ENCODE measurements around the gene KIAA1549.
"Not testable (repeated sequence)": the region's sequence is repeated elsewhere in the genome, so short reads cannot be mapped to it uniquely, and the experiment has no call there.

Gene KIAA1549

DNA sequence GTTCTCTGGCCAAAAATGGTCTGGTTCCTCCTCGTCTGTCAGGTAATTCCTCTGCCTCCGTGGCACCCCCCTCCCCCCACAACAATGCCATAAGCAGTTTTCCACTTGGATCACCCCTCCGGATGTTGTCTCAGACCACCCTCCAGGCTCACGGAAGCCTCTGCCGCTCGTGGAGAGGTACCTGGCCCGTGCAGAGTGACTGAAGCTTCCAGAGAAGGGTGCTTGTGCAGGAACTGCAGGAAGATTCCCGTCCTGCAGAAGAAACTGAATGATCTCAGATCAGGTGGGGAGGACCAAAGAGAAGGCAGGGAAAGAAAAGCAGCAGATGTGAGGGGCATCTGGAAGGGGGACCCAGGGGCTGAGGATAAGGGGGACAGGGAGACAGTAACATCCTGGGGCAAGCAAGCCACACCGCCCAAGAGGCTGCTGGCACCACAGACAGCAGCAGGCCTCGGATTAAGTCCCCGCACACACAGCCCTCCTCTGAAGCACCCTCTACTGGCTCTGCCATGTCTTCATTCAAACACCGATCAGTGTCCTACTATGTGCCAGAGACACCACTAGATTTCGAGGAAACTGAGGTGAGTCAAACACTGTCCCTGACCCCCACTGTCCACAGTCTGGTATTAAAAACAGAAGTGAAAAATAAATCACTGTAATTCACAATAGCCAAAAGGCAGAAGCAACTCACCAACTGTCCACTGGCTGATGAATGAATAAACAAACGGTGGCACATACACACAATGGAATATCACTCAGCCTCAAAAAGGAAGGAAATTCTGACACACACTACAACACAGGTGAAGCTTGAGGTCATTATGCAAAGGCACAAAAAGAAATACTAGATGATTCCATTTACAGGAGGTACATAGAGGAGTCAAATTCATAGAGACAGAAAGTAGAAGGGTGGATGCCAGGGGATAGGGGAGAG lies 26.4 kb downstream of the KIAA1549 start:
- Histone ChIP-seq H3K36me3 (ENCODE audit: insufficient read depth, low read depth, low read length) (no peaks in the 10 kb centered on the region), H3K27me3 (ENCODE audit: insufficient read depth, low read length) (no peaks in the 10 kb centered on the region), H3K4me3 (ENCODE audit: low read length) (no peak overlapping the region), H3K4me1 (ENCODE audit: insufficient read depth, low read length) (0 out of 2 replicates have a peak, but pooled peaks cover 11% of the 10 kb centered on the region), H3K9me3 (ENCODE audit: insufficient read depth, low read depth, low read length) (no peaks in the 10 kb centered on the region), H3K27ac (ENCODE audit: low read length) (peak overlapping the region; percentile 10), H3K9ac (ENCODE audit: low read depth, low read length) (no peak overlapping the region)

- no peak overlapping the region for H3K27ac ChIP-seq (ENCODE audit: low read length)
- no peak overlapping the region for H3K9ac ChIP-seq (ENCODE audit: low read depth, low read length)
- H3K4me3 ChIP-seq (ENCODE audit: low read length), result no peak overlapping the region
- 0 out of 2 replicates have a peak, but pooled peaks cover 7% of the 10 kb centered on the region for H3K4me1 ChIP-seq (ENCODE audit: insufficient read depth, low read length)
- H3K9me3 ChIP-seq (ENCODE audit: insufficient read depth, low read depth, low read length), result no peaks in the 10 kb centered on the region
- H3K27me3 ChIP-seq (ENCODE audit: insufficient read depth, low read length), result no peaks in the 10 kb centered on the region
- no peaks in the 10 kb centered on the region; the same call in 1 of the 2 replicates for H3K36me3 ChIP-seq (ENCODE audit: insufficient read depth, low read depth, low read length)
Measured at GRCh38 chr7:138952791-138953190, 28.4 kb downstream of the KIAA1549 start.

DNA sequence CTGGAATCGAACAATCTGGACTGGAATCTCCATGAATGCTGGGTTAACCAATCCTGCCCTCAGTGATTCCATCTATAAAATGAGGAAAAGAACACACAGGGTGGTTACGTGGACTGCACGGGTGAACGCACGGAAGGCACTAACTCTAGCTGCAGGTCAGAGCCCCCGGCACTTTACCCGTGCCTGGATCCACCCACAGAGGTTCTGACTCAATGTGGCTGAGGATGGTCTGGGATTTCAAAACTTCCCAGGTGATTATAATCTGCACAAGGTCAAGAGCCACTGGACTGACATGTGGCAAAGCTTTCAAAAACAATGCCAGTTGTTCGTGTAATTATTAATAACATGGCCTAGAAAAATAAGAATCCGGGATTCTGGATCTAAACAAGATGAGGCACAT lies 29.2 kb downstream of the KIAA1549 start:
- no peak overlapping the region for H3K27ac ChIP-seq (ENCODE audit: low read length)
- no peak overlapping the region for H3K9ac ChIP-seq (ENCODE audit: low read depth, low read length)
- no peaks in the 10 kb centered on the region; the same call in 1 of the 2 replicates for H3K36me3 ChIP-seq (ENCODE audit: insufficient read depth, low read depth, low read length)
- 0 out of 2 replicates have a peak, but pooled peaks cover 7% of the 10 kb centered on the region for H3K4me1 ChIP-seq (ENCODE audit: insufficient read depth, low read length)
- H3K9me3 ChIP-seq (ENCODE audit: insufficient read depth, low read depth, low read length), result no peaks in the 10 kb centered on the region
- no peak overlapping the region for H3K4me3 ChIP-seq (ENCODE audit: low read length)
- no peaks in the 10 kb centered on the region for H3K27me3 ChIP-seq (ENCODE audit: insufficient read depth, low read length)

DNA sequence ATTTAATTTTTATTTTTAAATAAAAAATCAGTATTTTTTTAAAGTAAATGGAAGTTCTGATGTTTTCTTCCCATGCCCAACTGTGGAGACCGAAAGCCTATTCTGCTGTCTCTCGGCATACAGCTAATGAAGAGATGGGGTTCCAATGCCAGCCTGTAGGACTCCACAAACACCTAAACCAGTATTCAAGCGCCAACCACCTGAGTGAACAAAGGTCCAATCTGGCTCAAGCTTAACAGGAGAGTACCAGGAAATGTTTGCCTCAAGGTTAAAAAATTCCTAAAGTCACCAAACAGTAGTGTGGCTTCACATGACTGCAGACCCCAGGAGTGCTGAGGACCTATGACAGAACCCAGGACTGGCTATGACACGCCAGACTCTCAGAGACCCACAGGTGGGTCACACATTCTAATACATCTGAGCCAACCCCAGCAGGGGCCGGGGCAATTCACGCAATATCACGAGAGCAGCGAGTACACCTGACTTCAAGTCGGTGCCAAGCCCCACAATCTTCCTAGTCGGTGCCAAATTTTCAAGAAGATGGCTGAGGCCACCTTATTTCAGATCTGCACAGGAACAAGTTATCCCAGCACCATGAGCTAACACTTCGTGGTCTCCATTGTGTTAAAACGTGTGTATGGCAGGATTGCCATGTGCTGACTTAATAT lies 31.6 kb downstream of the KIAA1549 start:
- Histone ChIP-seq H3K27ac (ENCODE audit: low read length) (no peak overlapping the region), H3K4me1 (ENCODE audit: insufficient read depth, low read length) (peaks cover 9% of the 10 kb centered on the region; the same call in 1 of the 2 replicates), H3K4me3 (ENCODE audit: low read length) (no peak overlapping the region), H3K9ac (ENCODE audit: low read depth, low read length) (no peak overlapping the region), H3K9me3 (ENCODE audit: insufficient read depth, low read depth, low read length) (no peaks in the 10 kb centered on the region), H3K27me3 (ENCODE audit: insufficient read depth, low read length) (no peaks in the 10 kb centered on the region), H3K36me3 (ENCODE audit: insufficient read depth, low read depth, low read length) (no peaks in the 10 kb centered on the region; the same call in 1 of the 2 replicates)

DNA sequence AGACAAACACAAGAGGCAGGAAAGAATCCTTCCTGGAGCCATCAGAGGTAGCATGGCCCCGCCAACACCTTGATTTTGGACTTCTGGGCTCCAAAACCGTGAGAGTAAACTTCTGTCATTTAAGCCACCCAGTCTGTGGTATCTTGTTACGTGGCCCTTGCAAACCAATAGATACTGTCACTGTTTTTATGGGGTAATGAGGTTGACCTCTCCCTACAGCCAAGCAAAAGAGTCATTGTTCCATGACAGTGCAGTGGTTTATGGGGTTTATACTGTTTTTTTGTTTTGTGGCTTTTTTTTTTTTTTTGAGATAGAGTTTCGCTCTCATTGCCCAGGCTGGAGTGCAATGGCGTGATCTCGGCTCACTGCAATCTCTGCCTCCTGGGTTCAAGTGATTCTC lies 32.8 kb downstream of the KIAA1549 start:
- Histone ChIP-seq H3K9ac (ENCODE audit: low read depth, low read length) (no peak overlapping the region), H3K27me3 (ENCODE audit: insufficient read depth, low read length) (no peaks in the 10 kb centered on the region)

GRCh38 chr7:138945821-138946220 lies 35.4 kb downstream of the KIAA1549 start:
- no peaks in the 10 kb centered on the region for H3K9me3 ChIP-seq (ENCODE audit: insufficient read depth, low read depth, low read length)
- no peak overlapping the region for H3K9ac ChIP-seq (ENCODE audit: low read depth, low read length)
- H3K27ac ChIP-seq (ENCODE audit: low read length), result no peak overlapping the region
- H3K36me3 ChIP-seq (ENCODE audit: insufficient read depth, low read depth, low read length), result no peaks in the 10 kb centered on the region; the same call in 1 of the 2 replicates
- H3K4me3 ChIP-seq (ENCODE audit: low read length), result no peak overlapping the region
- H3K4me1 ChIP-seq (ENCODE audit: insufficient read depth, low read length), result peaks cover 7% of the 10 kb centered on the region; the same call in 1 of the 2 replicates
- no peaks in the 10 kb centered on the region for H3K27me3 ChIP-seq (ENCODE audit: insufficient read depth, low read length)

More for the DNA sequence above, 32.8 kb downstream of the KIAA1549 start:
- Histone ChIP-seq H3K27ac (ENCODE audit: low read length) (no peak overlapping the region), H3K9me3 (ENCODE audit: insufficient read depth, low read depth, low read length) (no peaks in the 10 kb centered on the region), H3K4me3 (ENCODE audit: low read length) (no peak overlapping the region), H3K36me3 (ENCODE audit: insufficient read depth, low read depth, low read length) (no peaks in the 10 kb centered on the region; the same call in 1 of the 2 replicates), H3K4me1 (ENCODE audit: insufficient read depth, low read length) (peaks cover 7% of the 10 kb centered on the region; the same call in 1 of the 2 replicates)

GRCh38 chr7:138945154-138945553 lies 36.0 kb downstream of the KIAA1549 start:
- H3K9ac ChIP-seq (ENCODE audit: low read depth, low read length), result no peak overlapping the region
- H3K27ac ChIP-seq (ENCODE audit: low read length), result no peak overlapping the region

DNA sequence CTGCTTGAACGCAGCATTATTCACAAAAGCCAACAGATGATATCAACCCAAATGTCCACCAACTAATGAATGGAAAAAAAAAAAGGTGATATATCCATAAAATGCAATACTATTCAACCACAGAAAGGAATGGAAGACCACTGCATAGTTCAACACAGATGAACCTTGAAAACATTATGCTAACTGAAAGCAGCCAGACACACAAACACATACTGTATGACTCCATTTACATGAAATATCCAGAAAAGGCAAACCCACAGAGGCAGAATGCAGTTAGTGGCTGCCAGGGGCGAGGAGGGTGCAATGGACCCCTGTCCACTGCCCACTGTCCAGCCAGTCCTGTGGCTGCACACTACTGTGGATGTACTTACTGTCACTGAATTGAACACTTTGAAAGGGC lies 36.6 kb downstream of the KIAA1549 start:
- Histone ChIP-seq H3K4me3 (ENCODE audit: low read length) (no peak overlapping the region), H3K9ac (ENCODE audit: low read depth, low read length) (no peak overlapping the region), H3K9me3 (ENCODE audit: insufficient read depth, low read depth, low read length) (no peaks in the 10 kb centered on the region), H3K27ac (ENCODE audit: low read length) (no peak overlapping the region), H3K27me3 (ENCODE audit: insufficient read depth, low read length) (no peaks in the 10 kb centered on the region), H3K36me3 (ENCODE audit: insufficient read depth, low read depth, low read length) (no peaks in the 10 kb centered on the region; the same call in 1 of the 2 replicates), H3K4me1 (ENCODE audit: insufficient read depth, low read length) (peaks cover 7% of the 10 kb centered on the region; the same call in 1 of the 2 replicates)

More at GRCh38 chr7:138945154-138945553, 36.0 kb downstream of the KIAA1549 start:
- Histone ChIP-seq H3K9me3 (ENCODE audit: insufficient read depth, low read depth, low read length) (no peaks in the 10 kb centered on the region), H3K4me1 (ENCODE audit: insufficient read depth, low read length) (peaks cover 7% of the 10 kb centered on the region; the same call in 1 of the 2 replicates), H3K4me3 (ENCODE audit: low read length) (no peak overlapping the region), H3K36me3 (ENCODE audit: insufficient read depth, low read depth, low read length) (no peaks in the 10 kb centered on the region; the same call in 1 of the 2 replicates), H3K27me3 (ENCODE audit: insufficient read depth, low read length) (no peaks in the 10 kb centered on the region)

DNA sequence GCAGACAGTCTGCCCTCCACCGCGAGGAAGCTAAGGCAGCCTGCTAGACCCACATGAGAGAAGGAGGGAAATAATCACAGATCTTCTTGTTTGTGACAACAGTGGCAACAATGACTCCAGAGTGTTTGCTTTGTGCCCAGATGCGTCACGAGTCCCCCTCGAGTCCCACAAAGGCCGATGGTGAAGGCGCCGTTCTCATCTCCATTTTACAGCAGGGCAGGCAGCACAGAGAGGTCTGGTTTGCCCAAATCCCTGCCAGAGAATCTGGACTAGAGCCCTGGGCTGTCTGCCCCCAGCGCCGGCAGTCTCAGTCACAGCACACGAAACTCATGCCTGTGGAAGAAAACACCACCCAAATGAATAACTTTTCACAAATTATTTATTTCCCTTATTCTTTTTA lies 38.1 kb downstream of the KIAA1549 start:
- Histone ChIP-seq H3K36me3 (ENCODE audit: insufficient read depth, low read depth, low read length) (no peaks in the 10 kb centered on the region), H3K4me3 (ENCODE audit: low read length) (no peak overlapping the region), H3K9ac (ENCODE audit: low read depth, low read length) (no peak overlapping the region), H3K4me1 (ENCODE audit: insufficient read depth, low read length) (peaks cover 7% of the 10 kb centered on the region; the same call in 1 of the 2 replicates), H3K9me3 (ENCODE audit: insufficient read depth, low read depth, low read length) (no peaks in the 10 kb centered on the region), H3K27me3 (ENCODE audit: insufficient read depth, low read length) (no peaks in the 10 kb centered on the region), H3K27ac (ENCODE audit: low read length) (no peak overlapping the region)

DNA sequence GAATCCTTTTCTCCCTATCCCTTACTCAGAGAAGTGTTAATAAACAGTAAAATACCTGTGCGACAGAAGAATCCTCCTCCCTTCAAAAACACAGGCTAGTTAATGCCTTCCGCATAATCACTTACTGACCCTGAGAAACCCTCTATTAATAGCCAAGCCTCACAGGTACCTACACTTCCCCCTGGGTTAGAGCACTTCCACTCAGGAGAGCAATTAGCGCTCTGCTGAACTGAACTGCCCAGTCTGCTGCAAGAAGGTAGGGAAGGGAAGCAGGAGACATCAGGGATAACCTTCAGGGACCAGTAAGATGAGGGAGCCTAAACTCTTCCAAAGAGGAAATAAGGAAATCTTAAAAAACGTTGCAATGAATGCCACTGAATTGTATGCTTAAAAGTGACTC lies 39.6 kb downstream of the KIAA1549 start:
- H3K27me3 ChIP-seq (ENCODE audit: insufficient read depth, low read length), result no peaks in the 10 kb centered on the region
- H3K9ac ChIP-seq (ENCODE audit: low read depth, low read length), result no peak overlapping the region
- no peak overlapping the region for H3K4me3 ChIP-seq (ENCODE audit: low read length)
- no peaks in the 10 kb centered on the region for H3K9me3 ChIP-seq (ENCODE audit: insufficient read depth, low read depth, low read length)
- no peaks in the 10 kb centered on the region for H3K36me3 ChIP-seq (ENCODE audit: insufficient read depth, low read depth, low read length)
- peaks cover 7% of the 10 kb centered on the region; the same call in 1 of the 2 replicates for H3K4me1 ChIP-seq (ENCODE audit: insufficient read depth, low read length)
- no peak overlapping the region for H3K27ac ChIP-seq (ENCODE audit: low read length)

DNA sequence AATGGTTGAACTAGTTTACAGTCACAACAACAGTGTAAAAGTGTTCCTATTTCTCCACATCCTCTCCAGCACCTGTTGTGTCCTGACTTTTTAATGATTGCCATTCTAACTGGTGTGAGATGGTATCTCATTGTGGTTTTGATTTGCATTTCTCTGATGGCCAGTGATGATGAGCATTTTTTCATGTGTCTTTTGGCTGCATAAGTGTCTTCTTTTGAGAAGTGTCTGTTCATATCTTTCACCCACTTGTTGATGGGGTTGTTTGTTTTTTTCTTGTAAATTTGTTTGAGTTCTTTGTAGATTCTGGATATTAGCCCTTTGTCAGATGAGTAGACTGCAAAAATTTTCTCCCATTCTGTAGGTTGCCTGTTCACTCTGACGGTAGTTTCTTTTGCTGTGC lies 40.6 kb downstream of the KIAA1549 start:
- not testable (repeated sequence) for H3K36me3 ChIP-seq (ENCODE audit: insufficient read depth, low read depth, low read length); H3K27ac ChIP-seq (ENCODE audit: low read length); H3K4me1 ChIP-seq (ENCODE audit: insufficient read depth, low read length); H3K27me3 ChIP-seq (ENCODE audit: insufficient read depth, low read length); H3K9ac ChIP-seq (ENCODE audit: low read depth, low read length); H3K4me3 ChIP-seq (ENCODE audit: low read length); H3K9me3 ChIP-seq (ENCODE audit: insufficient read depth, low read depth, low read length)
